ENCODE data around the gene SLC9A1. TPM values are rescaled to one million over a fixed set of nuclear protein-coding genes. Genes with fewer than 3 reads are reported as not detected.
A peak's percentile ranks its signal among the peaks of the same experiment; 100 is the strongest.

SLC9A1 gene
- total and polyA plus RNA-seq, 2 donors (not counting 1 experiment from before 2014, with no cell fraction given): 7.3 to 22.5 TPM

DNA sequence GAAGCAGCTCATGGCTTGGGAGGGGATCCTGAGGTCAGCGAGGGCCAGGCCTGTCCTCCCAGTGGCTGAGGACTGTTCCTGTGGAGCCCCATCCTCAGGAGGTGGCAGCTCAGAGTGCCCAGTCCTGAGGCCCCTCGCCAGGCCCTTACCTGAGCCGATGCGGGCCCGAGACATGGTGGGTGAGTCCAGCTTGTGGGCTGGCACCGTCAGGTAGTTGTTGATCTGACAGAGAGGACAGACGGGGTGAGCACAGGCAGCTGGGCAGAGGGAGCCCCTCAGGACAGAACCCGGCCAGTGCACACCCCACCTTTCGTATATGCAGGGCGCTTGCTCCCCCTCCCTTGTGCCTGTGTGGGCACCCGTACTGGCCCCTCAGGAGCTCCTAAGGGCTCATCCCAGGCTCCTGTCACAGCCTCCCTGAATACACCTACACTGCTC lies 53.9 kb downstream of the SLC9A1 start:
- Histone ChIP-seq H3K9me3 (ENCODE audit: control extremely low read depth in 1 of 3, control insufficient read depth in 2 of 3, insufficient read depth in 1 of 3, low read length in 2 of 3) (no peaks in the 10 kb centered on the region), H4K20me1 (ENCODE audit: control insufficient read depth, insufficient read depth, low read length, poor library complexity, severe bottlenecking) (no peaks in the 10 kb centered on the region), H3K4me1 (ENCODE audit: control insufficient read depth in 2 of 2, insufficient read depth in 2 of 2, low read length in 2 of 2) (peaks cover 12 to 28% of the 10 kb centered on the region in 2 donors), H3K79me2 (ENCODE audit: control insufficient read depth, insufficient read depth, low read length) (no peaks in the 10 kb centered on the region), H3K27me3 (replicated peaks in 1 of 4; ENCODE audit: control extremely low read depth in 1 of 4, control insufficient read depth in 3 of 4, insufficient read depth in 4 of 4, low read length in 3 of 4) (no peaks in the 10 kb centered on the region), H3K4me3 (ENCODE audit: control extremely low read depth in 1 of 5, extremely low read depth in 1 of 5, insufficient read depth in 1 of 5, low read depth in 2 of 5, low read length in 4 of 5) (no peak overlapping the region), H3K36me3 (replicated peaks in 1 of 2; ENCODE audit: control extremely low read depth in 1 of 2, control insufficient read depth in 1 of 2, extremely low read depth in 1 of 2, insufficient read depth in 2 of 2, low read length in 1 of 2) (no peaks in the 10 kb centered on the region), H3K27ac (ENCODE audit: low read length in 2 of 2) (no peak overlapping the region), H3K4me2 (replicated peaks; ENCODE audit: low read depth, low read length, poor library complexity, severe bottlenecking) (no peak overlapping the region), H3K9ac (ENCODE audit: low read length) (no peak overlapping the region), H2AFZ (ENCODE audit: insufficient read depth, low read depth, low read length, poor library complexity, severe bottlenecking) (no peak overlapping the region)
- DNase-seq (no peak), ATAC-seq (ENCODE audit: low read depth) (no peak)
- WGBS (ENCODE audit: insufficient coverage): 97% methylated on average over 11 of the region's 11 CpGs
- no peaks in the 10 kb centered on the region for H3K9me3 Mint-ChIP-seq (ENCODE audit: insufficient read depth)
- CTCF ChIA-PET: interaction anchor here (1.0 to 18.4 kb wide), 10 partner anchors 13 to 294 kb away, joined by 3 to 388 read pairs (median 52); partner anchors contain the start of gene WDTC1
- H3K27me3 Mint-ChIP-seq: no peaks in the 10 kb centered on the region
- POLR2A ChIA-PET: no interaction called here
- H3K27ac Mint-ChIP-seq: peak overlapping the region; percentile 50
- H3K4me3 Mint-ChIP-seq: no peak overlapping the region
- intact Hi-C loops (cut with micrococcal nuclease): loop anchor here (10.0 kb wide), 1 partner anchor 564 kb away; no protein-coding TSS in a partner anchor
- peaks cover 27% of the 10 kb centered on the region for H3K4me1 Mint-ChIP-seq
- TF ChIP-seq, protein P1, sequence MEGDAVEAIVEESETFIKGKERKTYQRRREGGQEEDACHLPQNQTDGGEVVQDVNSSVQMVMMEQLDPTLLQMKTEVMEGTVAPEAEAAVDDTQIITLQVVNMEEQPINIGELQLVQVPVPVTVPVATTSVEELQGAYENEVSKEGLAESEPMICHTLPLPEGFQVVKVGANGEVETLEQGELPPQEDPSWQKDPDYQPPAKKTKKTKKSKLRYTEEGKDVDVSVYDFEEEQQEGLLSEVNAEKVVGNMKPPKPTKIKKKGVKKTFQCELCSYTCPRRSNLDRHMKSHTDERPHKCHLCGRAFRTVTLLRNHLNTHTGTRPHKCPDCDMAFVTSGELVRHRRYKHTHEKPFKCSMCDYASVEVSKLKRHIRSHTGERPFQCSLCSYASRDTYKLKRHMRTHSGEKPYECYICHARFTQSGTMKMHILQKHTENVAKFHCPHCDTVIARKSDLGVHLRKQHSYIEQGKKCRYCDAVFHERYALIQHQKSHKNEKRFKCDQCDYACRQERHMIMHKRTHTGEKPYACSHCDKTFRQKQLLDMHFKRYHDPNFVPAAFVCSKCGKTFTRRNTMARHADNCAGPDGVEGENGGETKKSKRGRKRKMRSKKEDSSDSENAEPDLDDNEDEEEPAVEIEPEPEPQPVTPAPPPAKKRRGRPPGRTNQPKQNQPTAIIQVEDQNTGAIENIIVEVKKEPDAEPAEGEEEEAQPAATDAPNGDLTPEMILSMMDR (IDR thresholded peaks at IDR 0.05): no peak
- TF ChIP-seq EZH2 (IDR thresholded peaks at IDR 0.05; ENCODE audit: borderline replicate concordance, insufficient read depth, low read depth, low read length, poor library complexity, severe bottlenecking): no peak

DNA sequence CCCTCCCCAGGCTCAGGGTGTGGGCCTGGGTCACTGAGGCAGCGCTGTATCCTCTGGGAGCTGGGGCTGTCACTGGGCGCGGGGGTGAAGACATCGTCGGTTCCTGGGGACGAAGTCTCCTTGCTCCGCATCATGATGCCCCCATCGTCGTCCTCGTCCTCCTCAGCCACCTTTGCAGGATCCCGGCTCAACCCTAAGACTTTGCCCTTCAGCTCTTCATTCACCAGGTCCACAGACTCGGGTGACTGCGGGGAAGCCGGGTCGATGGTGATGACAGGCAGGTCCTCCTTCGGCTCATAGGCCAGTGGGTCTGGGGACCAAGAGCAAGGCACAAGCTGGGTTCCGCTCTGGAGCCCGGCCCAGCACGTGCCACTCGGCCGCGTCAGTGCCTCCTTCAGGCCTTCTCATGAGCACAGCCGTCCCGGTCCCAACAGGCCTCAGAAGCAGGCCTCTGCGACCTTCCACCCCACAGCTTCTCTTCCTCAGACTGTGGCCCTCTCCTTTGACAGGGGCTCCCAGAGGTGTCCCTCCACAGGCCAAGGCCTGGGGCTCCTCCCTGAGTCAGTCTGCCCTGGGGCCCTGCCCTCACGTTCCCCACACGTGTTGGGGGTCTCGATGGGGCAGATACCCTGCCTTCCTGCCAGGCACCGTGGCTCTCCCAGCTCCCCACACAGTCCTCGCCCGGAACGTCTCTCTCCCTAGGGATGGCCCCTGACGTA lies 54.4 kb downstream of the SLC9A1 start:
- intact Hi-C loops (cut with micrococcal nuclease): loop anchor here (10.0 kb wide), 1 partner anchor 564 kb away; no protein-coding TSS in a partner anchor
- Histone ChIP-seq H3K27me3 (replicated peaks in 1 of 4; ENCODE audit: control extremely low read depth in 1 of 4, control insufficient read depth in 3 of 4, insufficient read depth in 4 of 4, low read length in 3 of 4) (no peaks in the 10 kb centered on the region), H4K20me1 (ENCODE audit: control insufficient read depth, insufficient read depth, low read length, poor library complexity, severe bottlenecking) (no peaks in the 10 kb centered on the region), H3K9ac (ENCODE audit: low read length) (no peak overlapping the region), H3K79me2 (ENCODE audit: control insufficient read depth, insufficient read depth, low read length) (no peaks in the 10 kb centered on the region), H3K9me3 (ENCODE audit: control extremely low read depth in 1 of 3, control insufficient read depth in 2 of 3, insufficient read depth in 1 of 3, low read length in 2 of 3) (no peaks in the 10 kb centered on the region), H3K27ac (ENCODE audit: low read length in 2 of 2) (no peak overlapping the region), H3K36me3 (replicated peaks in 1 of 2; ENCODE audit: control extremely low read depth in 1 of 2, control insufficient read depth in 1 of 2, extremely low read depth in 1 of 2, insufficient read depth in 2 of 2, low read length in 1 of 2) (no peaks in the 10 kb centered on the region), H3K4me3 (ENCODE audit: control extremely low read depth in 1 of 5, extremely low read depth in 1 of 5, insufficient read depth in 1 of 5, low read depth in 2 of 5, low read length in 4 of 5) (no peak overlapping the region), H3K4me1 (ENCODE audit: control insufficient read depth in 2 of 2, insufficient read depth in 2 of 2, low read length in 2 of 2) (peaks cover 12 to 28% of the 10 kb centered on the region in 2 donors), H2AFZ (ENCODE audit: insufficient read depth, low read depth, low read length, poor library complexity, severe bottlenecking) (no peak overlapping the region), H3K4me2 (replicated peaks; ENCODE audit: low read depth, low read length, poor library complexity, severe bottlenecking) (no peak overlapping the region)
- Mint-ChIP-seq H3K27me3 (no peaks in the 10 kb centered on the region), H3K9me3 (ENCODE audit: insufficient read depth) (no peaks in the 10 kb centered on the region), H3K27ac (peak overlapping the region; percentile 91), H3K4me3 (no peak overlapping the region), H3K4me1 (peaks cover 23% of the 10 kb centered on the region)
- peak; percentile 30 for DNase-seq
- 98% methylated on average over 32 of the region's 33 CpGs for WGBS (ENCODE audit: insufficient coverage)
- ATAC-seq (ENCODE audit: low read depth): no peak
- ChIA-PET CTCF (interaction anchor here (1.0 to 18.4 kb wide), 14 partner anchors 14 to 295 kb away, joined by 3 to 388 read pairs (median 6); partner anchors contain the start of gene WDTC1), POLR2A (no interaction called here)
- TF ChIP-seq EZH2 (IDR thresholded peaks at IDR 0.05; ENCODE audit: borderline replicate concordance, insufficient read depth, low read depth, low read length, poor library complexity, severe bottlenecking): no peak
- TF ChIP-seq, protein P1 (IDR thresholded peaks at IDR 0.05): no peak
